ENCODE results near the gene LMF1.
"Not testable (repeated sequence)": the region's sequence is repeated elsewhere in the genome, so short reads cannot be mapped to it uniquely, and the experiment has no call there.

The LMF1 gene

DNA sequence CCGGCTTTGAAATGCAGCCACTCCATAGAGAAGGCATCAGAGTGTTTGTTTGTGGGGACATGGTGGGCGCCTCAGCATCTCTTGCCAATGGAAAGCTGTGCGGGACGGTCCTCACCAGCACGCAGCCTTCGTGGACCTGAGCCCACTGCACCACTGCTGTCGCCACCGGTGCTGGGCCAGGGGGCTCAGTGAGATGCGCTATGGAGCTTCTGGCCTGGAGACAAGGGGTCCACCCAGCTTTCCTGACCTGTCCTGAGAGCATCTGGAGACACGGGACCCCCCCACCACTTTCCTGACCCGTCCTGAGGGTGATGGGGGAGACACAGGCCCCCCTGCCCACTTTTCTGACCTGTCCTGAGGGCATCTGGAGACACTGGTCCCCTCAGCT is 79.4 kb downstream of the LMF1 start:
- DNase-seq = no peak

DNA sequence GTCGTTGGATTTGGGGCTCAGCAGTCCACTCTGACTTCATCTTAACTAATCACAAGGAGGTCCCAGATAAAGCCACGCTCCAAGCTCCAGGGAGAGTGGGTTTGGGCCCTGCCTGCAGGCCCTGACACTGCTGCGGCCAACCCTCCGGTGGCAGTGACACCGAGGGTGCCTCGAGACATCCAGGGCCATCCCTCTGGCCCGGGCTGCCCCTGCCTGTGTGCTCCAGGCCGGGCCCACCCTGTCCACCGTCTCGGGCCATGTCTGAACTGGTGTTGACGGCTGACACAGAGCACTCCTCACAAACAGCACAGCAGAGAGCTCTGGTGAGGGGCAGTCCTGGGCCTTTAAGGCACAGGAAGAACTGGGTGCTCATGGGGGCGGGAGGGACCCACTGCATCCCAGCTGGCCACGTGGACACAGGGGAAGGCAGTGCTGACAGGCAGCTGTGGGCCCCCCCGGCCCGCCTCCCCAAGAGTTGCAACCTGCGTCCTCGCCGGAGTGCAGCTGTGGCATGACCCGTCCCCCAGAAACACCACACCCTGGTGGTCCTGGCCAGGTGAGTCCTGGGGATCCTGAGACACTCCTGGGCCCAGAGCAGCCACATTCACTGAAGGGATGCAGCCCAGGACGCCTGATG is 80.0 kb downstream of the LMF1 start:
- DNase-seq = no peak

DNA sequence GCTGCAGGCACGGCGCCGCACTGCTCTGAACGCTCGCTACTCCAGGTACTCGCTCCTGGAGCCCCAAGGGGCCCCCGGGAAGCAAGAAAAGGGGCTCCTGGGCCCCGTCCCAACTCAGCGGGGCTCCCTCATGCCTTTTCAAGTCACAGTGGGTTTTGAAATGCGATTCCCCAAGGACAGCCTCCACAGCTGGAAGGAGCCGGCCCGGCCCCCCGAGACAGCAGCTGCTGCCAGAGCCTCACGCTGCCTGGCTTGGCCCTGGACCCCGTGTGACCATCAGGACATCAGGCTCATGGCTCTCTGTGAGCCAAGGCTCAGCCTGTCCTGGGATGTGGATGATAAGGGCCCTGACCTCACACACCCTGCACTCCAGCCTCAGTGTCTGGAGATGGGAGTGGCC is 80.6 kb downstream of the LMF1 start:
- no peak for DNase-seq

DNA sequence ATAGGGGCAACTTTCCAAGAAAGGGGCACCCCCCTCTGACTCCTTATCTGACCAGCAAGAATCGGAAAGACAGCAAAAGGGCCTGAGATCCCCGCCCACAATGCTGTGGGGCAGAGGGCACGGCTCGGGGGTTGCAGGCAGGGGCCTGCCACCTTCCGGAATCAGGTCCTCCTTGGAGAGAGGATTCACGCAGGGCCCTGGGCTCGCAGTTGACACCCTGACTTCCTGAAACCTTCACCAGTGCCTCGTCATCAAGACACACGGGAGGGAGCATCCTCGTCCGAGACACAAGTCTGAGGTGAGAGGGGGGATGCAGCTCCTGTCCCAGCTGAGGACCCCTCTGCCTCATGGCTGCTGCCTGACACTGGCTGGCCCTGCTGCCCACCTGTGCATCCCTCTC is 81.2 kb downstream of the LMF1 start:
- DNase-seq = no peak

DNA sequence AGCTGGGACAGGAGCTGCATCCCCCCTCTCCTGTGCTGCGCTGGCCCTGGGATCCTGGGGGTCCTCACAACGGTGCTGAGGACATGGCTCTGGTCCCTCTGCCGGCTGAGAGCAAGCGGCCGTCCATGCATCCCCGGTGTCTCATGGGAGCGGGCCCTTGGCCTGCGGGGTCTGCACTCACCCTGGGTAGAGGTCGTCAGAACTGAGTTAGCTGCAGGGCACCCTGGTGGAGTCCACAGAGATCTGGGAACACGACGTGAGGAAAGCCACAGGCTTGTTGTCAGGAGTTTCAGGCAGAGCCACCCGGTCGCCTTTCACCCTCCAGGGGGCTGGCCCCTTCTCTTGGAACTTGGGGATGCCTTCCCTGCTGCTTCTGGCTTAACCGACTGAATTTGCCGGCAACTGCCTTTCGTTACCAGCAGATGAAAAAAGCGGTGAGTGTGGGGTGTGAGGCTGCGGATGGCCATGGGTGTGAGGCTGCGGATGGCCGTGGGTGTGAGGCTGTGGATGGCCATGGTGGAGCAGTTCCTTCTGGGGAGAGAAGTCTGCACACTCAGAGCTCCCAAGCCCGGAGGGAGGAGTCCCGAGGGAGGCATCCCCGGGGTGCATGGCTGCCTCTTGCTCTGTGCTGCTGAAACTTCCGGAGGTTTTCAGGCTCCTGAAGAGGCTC is 81.7 kb downstream of the LMF1 start:
- no peak for DNase-seq

DNA sequence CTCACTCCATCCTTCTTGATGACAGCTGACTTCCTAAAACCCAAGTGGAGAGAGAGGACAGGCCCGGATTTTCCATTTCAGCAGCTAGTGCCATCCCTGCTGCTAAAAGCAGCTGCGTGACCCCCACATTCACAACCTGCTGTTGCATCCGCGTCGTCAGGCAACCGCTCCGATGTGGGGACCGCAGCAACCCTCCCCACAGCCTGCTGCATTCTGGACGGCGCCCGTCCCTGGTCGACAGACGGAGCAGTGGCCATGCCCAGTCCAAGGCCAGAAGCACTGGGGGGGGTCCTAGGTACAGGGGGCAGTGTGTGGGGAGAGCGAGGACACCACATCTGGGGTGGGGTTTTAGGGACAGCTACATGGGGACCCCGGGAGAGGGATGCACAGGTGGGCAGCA is 82.3 kb downstream of the LMF1 start:
- not testable (repeated sequence) for DNase-seq

DNA sequence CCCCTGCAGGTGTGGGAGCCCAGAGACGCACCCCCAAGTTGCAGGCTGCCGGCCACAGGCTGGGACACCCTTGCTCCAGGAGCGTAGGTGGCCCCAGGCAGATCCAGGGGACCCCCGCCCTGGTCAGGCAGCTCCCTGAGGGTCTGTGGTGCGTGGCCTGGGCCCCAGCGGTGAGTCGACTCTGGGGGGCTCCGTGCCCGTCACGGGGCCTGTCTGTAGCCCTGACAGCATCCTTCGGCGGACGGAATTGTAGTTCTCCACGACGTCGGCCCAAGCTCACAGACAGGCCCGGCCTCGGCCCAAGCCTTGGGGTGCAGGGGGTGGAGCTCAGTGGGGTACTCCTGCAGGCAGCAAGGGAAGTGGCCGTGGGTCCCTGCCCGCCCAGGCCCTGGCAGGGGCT is 82.9 kb downstream of the LMF1 start:
- no peak for DNase-seq

DNA sequence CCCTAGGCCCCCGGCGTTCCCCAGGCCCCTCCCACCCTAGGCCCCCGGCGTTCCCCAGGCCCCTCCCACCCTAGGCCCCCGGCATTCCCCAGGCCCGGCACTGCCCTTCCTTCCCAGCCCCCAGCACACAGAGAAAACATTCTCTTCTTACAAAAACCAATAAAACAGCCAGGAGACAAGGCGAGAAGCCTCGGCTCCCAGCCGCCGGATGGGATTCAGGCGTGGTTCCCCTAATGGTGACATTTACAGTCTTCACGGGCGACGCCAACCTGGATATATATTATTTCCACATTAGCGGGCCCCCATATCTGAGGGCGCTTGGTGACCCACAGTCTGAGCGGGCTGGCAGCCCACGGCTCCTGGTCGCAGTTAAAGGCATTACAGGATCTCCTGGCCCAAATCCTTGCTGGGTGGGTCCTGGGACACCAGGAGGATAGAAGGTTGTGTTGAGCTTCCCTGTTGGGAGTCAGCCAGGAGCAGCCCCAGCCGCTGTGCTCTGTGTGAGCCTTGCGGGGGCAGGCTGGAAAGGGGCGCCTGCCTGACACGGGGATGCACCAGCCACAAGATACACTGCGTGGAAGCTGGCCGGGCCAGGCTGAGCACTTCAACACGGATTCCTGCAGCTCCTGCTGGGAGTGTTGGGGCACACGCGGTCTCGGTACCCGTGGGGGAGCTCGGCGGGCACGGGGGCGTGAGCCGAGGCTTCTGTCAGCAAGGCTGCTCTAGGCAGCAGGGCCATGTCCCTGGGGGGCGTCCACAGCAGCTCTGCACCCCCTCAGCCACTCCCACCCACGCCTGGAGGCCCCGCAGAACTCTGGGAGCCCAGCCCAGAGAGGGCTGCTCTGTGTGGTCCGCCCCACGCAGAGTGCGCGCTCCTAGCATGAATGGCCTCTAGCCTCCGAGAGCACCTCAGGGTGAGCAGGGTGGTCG is 83.7 kb downstream of the LMF1 start:
- no peak for DNase-seq

DNA sequence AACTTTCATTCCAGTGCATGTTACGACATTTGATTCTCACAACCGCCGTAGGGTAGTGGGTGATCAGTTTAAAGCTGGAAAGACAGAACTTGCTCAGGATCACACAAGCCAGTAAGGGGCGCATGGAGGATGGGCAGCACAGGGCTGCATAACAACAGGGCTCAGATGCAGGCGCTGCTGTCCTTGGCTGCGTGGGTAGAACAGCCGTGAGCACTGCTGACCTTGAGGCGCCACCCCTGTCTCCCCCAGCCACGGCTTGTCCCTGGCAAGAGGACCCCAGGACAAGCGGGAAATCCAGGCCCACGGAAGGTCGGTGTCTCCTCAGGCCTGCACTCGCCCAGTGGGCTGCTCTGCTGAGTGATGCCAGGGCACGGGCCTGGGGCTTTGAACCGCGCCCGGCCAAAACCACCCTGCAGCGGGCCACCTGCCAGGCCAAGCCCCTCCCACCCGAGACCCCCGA is 84.7 kb downstream of the LMF1 start:
- no peak for DNase-seq

DNA sequence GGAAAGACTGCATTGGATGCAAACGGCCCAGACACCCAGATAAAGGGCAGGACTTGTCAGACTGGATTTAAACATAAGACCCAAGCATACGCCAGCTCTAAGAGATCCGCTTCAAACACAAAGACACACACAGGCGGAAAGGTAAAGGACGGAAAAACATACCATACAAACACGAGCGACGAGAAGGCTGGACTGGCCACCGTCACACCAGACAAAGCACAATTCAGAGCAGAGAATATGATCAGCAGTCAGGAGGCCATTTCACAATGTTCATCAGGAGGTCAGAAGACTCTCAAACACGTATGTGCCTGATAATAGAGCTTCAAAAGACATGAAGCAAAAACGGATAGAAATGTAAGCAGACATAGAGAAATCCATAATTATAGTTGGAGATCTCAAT is 85.4 kb downstream of the LMF1 start:
- DNase-seq = no peak

DNA sequence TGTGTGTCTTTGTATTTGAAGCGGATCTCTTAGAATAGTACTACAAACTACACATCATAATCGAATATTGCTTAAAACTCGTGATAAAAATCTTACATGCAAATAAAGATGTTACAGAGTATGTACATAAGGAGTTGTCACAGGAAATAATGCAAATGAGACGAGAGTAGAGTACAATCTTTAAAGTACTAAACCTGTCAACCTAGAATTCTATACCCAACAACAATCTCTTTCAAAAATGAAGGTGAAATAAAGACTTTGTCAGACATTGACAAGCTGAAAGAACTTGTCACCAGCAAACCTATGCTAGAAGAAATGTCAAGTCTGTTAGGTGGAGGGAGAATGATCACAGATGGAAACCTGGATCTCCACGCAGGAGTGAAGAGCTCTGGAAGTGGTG is 86.6 kb downstream of the LMF1 start:
- no peak for DNase-seq

DNA sequence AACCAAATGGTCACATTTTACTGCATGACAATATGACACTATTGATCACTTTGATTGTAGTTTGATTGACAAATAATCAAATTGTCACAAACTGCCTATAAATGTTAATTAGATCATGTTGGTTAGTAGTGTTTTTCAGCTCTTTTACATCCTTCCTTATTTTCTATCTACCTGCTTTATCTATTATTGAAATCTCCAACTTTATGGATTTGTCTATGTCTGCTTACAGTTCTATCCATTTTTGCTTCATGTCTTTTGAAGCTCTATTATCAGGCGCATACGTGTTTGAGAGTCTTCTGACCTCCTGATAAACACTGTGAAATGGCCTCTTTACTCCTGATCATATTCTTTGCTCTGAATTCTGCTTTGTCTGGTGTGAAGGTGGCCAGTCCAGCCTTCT is 87.0 kb downstream of the LMF1 start:
- no peak for DNase-seq

DNA sequence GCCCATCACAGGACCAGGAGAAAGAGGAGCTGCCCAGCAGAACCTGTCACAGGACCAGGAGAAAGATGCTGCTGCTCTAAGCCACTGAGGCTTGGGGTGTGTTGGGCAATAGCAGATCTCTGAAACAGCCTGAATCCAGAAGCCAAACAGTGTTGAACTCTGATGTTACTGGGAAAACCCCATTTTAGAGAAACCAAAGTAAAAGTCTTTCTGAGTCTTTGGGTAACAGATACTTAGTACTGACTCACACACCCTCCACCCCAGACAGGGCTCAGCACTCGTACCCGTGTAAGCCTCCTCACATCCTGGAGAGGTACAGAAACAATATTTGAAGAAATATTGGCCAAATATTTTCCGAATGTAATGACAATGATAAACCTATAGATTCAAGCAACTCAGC is 87.4 kb downstream of the LMF1 start:
- DNase-seq = no peak

DNA sequence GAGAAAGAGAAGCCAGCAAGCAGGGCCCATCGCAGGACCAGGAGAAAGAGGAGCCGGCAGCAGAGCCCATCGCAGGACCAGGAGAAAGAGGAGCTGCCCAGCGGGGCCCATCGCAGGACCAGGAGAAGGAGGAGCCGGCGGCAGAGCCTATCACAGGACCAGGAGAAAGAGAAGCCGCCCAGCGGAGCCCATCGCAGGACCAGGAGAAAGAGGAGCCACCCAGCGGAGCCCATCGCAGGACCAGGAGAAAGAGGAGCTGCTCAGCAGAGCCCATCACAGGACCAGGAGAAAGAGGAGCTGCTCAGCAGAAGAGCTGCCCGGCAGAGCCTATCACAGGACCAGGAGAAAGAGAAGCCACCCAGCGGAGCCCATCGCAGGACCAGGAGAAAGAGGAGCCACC is 88.1 kb downstream of the LMF1 start:
- DNase-seq = not testable (repeated sequence)

DNA sequence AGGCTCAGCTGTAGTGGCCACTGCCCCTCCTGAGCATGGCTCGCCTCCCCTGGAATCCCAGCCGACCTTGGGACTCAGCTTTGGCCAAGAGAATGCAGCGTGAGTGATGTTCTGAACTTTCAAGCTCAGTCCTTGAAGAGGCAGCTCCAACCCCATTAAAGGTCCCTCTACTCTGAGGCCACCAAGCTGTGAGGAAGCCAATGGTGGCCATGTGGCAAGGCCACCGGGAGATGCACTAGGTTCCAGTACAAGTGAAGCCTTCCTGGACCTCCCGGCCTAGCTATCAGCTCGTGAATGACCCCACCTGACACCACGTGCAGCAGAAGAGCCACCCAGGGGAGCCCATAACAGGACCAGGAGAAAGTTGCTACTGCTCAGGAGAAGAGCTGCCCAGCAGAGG is 88.5 kb downstream of the LMF1 start:
- no peak for DNase-seq

DNA sequence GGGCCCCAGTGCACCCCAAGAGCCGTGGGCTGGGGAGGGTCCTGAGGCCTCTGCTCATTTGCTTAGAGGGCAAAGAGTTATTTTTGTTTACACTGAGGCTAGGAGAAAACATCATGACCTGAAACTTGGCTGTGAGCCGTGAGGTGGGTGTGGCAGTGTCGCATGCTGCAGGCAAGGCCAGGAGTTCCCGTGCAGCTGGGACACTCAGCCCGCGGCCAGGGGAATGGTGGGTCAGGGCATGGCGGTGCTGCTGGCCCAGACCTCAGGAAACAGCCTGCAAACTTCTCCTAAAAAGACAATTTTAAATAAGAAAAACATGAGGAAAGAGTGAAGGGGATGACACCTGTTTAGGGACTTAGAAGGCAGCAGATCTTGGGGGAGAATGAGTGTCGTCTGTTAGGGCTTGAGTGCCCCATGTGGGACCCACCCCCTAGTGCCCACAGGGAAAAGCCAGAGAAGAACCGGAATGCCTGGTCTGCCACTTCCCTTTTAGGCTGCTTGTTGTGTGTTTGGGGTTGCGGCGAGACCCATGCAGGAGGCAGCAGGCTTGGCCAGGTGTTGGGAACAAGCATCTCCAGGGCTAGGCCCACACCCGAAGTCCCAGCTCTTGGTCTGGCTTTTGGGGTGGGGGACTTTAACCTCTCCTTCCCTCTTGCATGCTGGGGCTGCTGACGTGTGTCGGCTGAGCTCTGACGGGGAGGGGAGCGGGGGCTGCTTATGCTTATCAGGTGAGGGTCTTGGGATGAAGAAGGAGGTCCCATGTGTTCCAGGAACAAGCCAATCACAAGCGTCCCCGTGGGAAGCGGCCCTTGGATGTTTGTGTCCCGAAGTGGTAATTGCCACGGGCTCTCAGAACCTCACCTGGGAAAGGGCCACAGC is 89.3 kb downstream of the LMF1 start:
- DNase-seq = no peak

DNA sequence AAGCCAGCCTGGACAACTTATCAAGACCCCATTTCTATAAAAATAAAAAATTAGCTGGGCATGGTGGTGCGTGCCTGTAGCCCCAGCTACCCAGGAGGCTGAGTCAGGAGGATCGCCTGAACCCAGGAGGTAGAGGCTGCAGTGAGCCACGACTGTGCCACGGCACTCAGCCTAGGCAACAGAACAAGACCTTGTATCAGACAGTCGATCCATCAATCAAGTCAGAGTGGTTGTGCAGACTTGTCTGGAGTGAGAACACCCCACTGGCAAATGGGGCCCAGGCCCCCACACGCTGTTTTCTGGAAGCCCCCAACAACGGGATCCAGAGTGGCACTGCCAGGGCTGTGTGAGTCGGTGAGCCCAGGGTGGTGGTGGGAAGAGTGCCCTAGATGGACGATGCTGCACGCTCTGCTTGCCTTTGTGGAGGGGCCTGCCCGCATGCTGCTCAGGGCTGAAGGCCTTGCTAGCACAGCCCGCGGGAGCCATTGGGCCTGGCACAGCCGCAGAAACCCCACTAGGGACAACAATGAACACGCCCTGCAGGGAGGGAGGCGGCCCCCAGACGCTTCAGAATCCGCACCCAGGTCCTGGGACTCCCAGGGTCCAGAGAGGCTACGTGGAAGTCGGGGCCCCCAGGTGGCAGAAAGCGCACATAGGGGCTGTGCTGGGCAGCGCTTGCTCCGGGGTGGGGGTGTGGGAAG is 90.2 kb downstream of the LMF1 start:
- DNase-seq = no peak

DNA sequence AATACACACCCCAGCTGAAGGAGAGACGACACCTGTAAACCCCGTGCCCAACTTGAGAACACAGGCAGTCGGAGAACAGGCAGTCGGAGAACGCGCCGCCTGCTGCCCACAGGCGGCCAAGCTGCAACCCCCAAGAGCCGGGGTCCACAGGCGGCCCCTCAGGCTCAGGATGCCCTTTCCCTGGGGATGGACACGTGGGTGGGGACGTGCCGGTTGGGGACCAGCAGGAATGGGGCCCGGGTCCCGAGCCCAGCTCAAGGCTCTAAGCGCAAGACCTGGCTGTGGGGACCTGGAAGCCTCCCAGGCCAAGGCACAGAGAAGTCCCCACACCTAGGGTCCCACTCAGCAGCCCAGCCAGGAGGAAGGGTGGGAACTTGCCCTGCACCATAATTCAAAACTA is 90.8 kb downstream of the LMF1 start:
- no peak for DNase-seq

DNA sequence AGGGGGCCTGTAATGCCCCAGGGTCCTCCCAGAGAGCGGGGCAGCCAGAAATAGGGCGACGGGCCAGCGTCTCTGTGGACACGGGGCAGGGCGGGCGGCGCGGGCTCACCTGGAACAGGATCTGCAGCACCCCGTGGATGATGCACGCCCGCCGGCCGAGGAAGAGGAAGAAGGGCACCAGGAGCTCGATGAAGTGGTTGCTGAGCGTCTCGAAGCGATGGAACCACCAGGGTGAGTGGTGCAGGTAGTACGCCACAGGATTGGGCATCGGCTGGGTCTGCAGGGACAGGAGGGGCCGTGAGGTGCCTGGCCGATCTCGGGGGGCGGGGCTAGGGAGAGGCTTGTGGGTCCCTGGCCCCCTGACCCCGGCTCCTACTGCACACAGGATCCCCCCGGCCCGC is 91.3 kb downstream of the LMF1 start:
- no peak for DNase-seq

DNA sequence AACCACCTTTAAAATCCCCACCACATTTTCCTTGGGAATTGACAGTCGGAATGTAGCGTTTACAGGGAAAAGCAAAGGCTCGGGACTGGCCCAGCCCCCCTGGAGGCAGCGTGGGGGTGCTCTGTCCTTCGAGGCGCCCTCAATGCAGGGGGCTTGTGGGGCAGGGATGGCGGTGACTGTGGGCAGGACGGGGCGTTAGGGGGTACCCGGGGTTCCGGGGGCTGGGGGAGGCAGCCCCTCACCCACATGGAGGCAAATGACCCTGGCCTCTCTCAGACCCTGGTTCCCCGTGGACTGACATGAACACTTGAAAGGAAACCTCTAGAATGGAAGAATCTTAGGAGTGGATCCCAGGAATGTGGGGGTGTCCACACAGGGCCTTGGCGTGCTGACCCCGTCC is 91.9 kb downstream of the LMF1 start:
- no peak for DNase-seq

DNA sequence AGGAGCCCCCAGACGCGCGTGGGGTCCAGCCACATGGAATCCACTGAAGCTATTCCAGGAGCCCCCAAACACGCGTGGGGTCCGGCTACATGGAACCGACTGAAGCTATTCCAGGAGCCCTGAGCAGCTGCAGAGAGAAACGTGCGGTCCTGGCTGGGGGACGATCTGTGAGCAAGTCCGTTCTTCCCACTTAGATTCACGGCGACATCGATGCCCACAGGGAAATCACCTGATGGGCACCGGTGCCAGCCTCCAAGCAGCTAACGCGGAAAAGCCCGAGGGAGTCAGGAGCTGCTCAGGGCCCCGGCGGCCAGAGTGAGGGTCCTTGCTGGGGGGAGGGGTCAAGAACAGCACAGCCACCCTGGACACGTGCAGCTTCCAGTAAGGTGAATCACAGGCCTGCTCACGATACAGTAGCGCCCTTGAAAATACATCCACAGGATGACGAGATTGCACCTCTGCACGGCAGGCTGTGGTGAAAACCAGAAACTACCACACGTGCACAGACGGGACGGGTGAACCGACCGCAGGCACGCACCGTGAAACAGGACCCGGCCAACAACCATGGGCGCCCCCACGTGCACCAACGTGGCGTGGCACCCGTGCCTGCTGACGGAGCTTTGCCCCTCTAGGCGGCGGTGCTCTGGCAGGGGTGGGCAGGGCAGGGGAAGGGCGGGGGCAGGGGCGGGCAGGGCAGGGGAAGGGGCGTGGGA is 92.6 kb downstream of the LMF1 start:
- no peak for DNase-seq
